ENCODE results near the gene IFI6.

- TF ChIP-seq CTCF (optimal IDR thresholded peaks at IDR 0.05 in 1 of 3, IDR thresholded peaks at IDR 0.05 in 1 of 3, conservative IDR thresholded peaks at IDR 0.05 in 1 of 3; ENCODE audit: extremely low read depth in 1 of 3, insufficient read depth in 2 of 3, low read length in 3 of 3) (no peak), EZH2 (IDR thresholded peaks at IDR 0.05; ENCODE audit: low read length) (no peak)
Observed at GRCh38 chr1:27690183-27690582, 18.2 kb upstream of the IFI6 start.
